ENCODE measurements around the gene HELZ2. TPM values are rescaled to one million over a fixed set of nuclear protein-coding genes. Genes with fewer than 3 reads are reported as not detected.

Gene HELZ2
- total and polyA plus RNA-seq, 2 experiments from 2014 or later, result 5.2 to 48.9 TPM

GRCh38 chr20:63595416-63596127 is 21.5 kb upstream of the HELZ2 start:
- Mint-ChIP-seq H3K27me3 (ENCODE audit: insufficient read depth, low read depth, poor library complexity) (peaks cover 3% of the 10 kb centered on the region), H3K9me3 (no peaks in the 10 kb centered on the region), H3K27ac (no peak overlapping the region), H3K4me3 (no peak overlapping the region), H3K4me1 (no peaks in the 10 kb centered on the region), H3K36me3 (ENCODE audit: low read depth) (peaks cover 22% of the 10 kb centered on the region)
- no peak for TF ChIP-seq POLR2AphosphoS5 (IDR thresholded peaks at IDR 0.05; ENCODE audit: low read depth)
- TF ChIP-seq EZH2phosphoT487 (IDR thresholded peaks at IDR 0.05; ENCODE audit: unreplicated experiment), result no peak
- TF ChIP-seq ZNF462 (CRISPR knock-in tag; IDR thresholded peaks at IDR 0.05), result no peak
- no peak for TF ChIP-seq EZH2 (IDR thresholded peaks at IDR 0.05; ENCODE audit: low read depth, unreplicated experiment)
- no peak for TF ChIP-seq STAT1 (IDR thresholded peaks at IDR 0.05; ENCODE audit: unreplicated experiment)
- TF ChIP-seq CREB1 (CRISPR knock-in tag; IDR thresholded peaks at IDR 0.05; ENCODE audit: low read depth), result no peak
- no peak for TF ChIP-seq ETS1 (IDR thresholded peaks at IDR 0.05)
- TF ChIP-seq ZNF114 (CRISPR knock-in tag; IDR thresholded peaks at IDR 0.05), result no peak
- no peak for TF ChIP-seq REST (IDR thresholded peaks at IDR 0.05; ENCODE audit: unreplicated experiment)
- TF ChIP-seq JUNB (IDR thresholded peaks at IDR 0.05; ENCODE audit: unreplicated experiment), result no peak
- Histone ChIP-seq H3K4me2 (no peak overlapping the region), H2AFZ (no peak overlapping the region), H3K79me2 (replicated peaks; ENCODE audit: insufficient read depth) (no peaks in the 10 kb centered on the region), H3K27me3 (ENCODE audit: insufficient read depth) (no peaks in the 10 kb centered on the region), H3K36me3 (ENCODE audit: insufficient read depth) (no peaks in the 10 kb centered on the region), H4K20me1 (replicated peaks; ENCODE audit: insufficient read depth) (no peaks in the 10 kb centered on the region), H3K4me3 (no peak overlapping the region), H3K9me2 (ENCODE audit: insufficient read depth) (no peaks in the 10 kb centered on the region), H3K27ac (ENCODE audit: low read depth) (no peak overlapping the region), H3F3A (replicated peaks; ENCODE audit: low read depth) (no peaks in the 10 kb centered on the region), H3K4me1 (ENCODE audit: insufficient read depth) (no peaks in the 10 kb centered on the region)
- ATAC-seq, result no peak
- DNase-seq (ENCODE audit: low spot score), result no peak
